ENCODE measurements around the gene KITLG. TPM values are rescaled to one million over a fixed set of nuclear protein-coding genes. Genes with fewer than 3 reads are reported as not detected.
"Not testable (repeated sequence)": the region's sequence is repeated elsewhere in the genome, so short reads cannot be mapped to it uniquely, and the experiment has no call there.

KITLG gene
- total and polyA plus RNA-seq, 2 of the 8 experiments (the other 6 are each of a cell fraction or from before 2014, with no cell fraction given): 1.3 to 7.8 TPM

DNA sequence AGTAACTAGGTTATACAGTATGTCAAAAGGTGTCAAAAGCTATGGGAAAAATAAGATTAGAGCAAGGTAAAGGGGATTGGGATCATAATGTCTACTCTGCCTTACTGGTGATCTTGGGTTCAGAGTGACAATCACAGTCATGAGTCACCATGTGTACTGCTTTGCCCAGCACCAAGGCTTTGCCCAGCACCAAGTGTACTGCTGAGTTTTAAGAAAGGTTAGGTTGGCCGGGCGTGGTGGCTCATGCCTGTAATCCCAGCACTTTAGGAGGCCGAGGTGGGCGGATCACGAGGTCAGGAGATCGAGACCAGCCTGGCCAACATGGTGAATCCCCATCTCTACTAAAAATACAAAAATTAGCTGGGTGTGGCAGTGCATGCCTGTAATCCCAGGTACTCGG, 32.3 kb downstream of the KITLG start:
- H2BK5ac ChIP-seq (ENCODE audit: low read depth, low read length); H4K5ac ChIP-seq (ENCODE audit: insufficient read length, low read depth, low read length); H4K8ac ChIP-seq (ENCODE audit: extremely low read depth, insufficient read depth, low read length); H3K18ac ChIP-seq (ENCODE audit: extremely low read depth, low read length); H2BK120ac ChIP-seq (replicated peaks; ENCODE audit: low read depth, low read length); H3K27ac ChIP-seq (ENCODE audit: low read depth, low read length); H3K36me3 ChIP-seq (ENCODE audit: control insufficient read depth in 2 of 4, insufficient read depth in 4 of 4, low read length in 3 of 4); H3K4me2 ChIP-seq (ENCODE audit: insufficient read depth in 1 of 2, low read depth in 2 of 2, low read length in 2 of 2); H3K4ac ChIP-seq (replicated peaks; ENCODE audit: insufficient read length, low read depth, low read length); H3K4me1 ChIP-seq (replicated peaks in 1 of 4; ENCODE audit: control insufficient read depth in 3 of 4, insufficient read depth in 4 of 4, low read length in 3 of 4); H2BK15ac ChIP-seq (ENCODE audit: low read length); H2BK20ac ChIP-seq (ENCODE audit: low read length); H3K79me1 ChIP-seq (ENCODE audit: low read depth, low read length); H3K9ac ChIP-seq (replicated peaks in 1 of 4; ENCODE audit: extremely low read depth in 1 of 4, low read depth in 3 of 4, low read length in 3 of 4); H3K27me3 ChIP-seq (replicated peaks in 1 of 4; ENCODE audit: control insufficient read depth in 3 of 4, extremely low read depth in 1 of 4, insufficient read depth in 3 of 4, low read length in 3 of 4); H2BK12ac ChIP-seq (ENCODE audit: low read depth, low read length); H3K23ac ChIP-seq (ENCODE audit: insufficient read length); H3K14ac ChIP-seq (ENCODE audit: insufficient read length); H2AK5ac ChIP-seq (ENCODE audit: low read depth, low read length); H4K91ac ChIP-seq (replicated peaks; ENCODE audit: insufficient read length, low read length); H3K9me3 ChIP-seq (ENCODE audit: insufficient read depth in 2 of 2, low read depth in 1 of 2, low read length in 1 of 2); H4K20me1 ChIP-seq (replicated peaks in 1 of 2; ENCODE audit: control insufficient read depth in 1 of 2, insufficient read depth in 2 of 2, low read length in 2 of 2); H3K23me2 ChIP-seq (ENCODE audit: low read depth, low read length); CTCF ChIA-PET (ENCODE audit: partially characterized antibody); H3K79me2 ChIP-seq (ENCODE audit: control insufficient read depth in 1 of 2, insufficient read depth in 2 of 2, low read length in 2 of 2); POLR2A ChIA-PET (ENCODE audit: partially characterized antibody); FAIRE-seq; H3K56ac ChIP-seq (replicated peaks; ENCODE audit: insufficient read length, low read depth, low read length); DNase-seq (ENCODE audit: low read depth in 1 of 2, low spot score in 2 of 2); H3K4me3 ChIP-seq (ENCODE audit: extremely low read depth in 1 of 4, insufficient read depth in 2 of 4, low read depth in 3 of 4, low read length in 4 of 4); H2AFZ ChIP-seq (ENCODE audit: low read length): not testable (repeated sequence)
- 98% methylated on average over 7 of the region's 7 CpGs; no CpG with 5 or more reads in 1 of the 2 experiments for WGBS, 2 experiments (ENCODE audit: extremely low coverage in 1 of 2, insufficient coverage in 1 of 2, insufficient read length in 1 of 2, insufficient replicate concordance in 2 of 2, low coverage in 1 of 2, low lambda C conversion rate in 2 of 2, missing lambda C conversion rate in 1 of 2)
